GM23248 (cell line): Measurements from ENCODE around the gene TMEM169.

ENCODE experiments used
- EZH2 ChIP-seq: fragments of 200-600 bp; sonication (generic); IDR thresholded peaks from 2 replicates; pipeline ENCODE4 v1.6.1; 2018; ENCODE audit warnings: antibody characterized with exemption, mild to moderate bottlenecking; ENCODE audit not compliant: insufficient read depth, poor library complexity, severe bottlenecking
- EZH2phosphoT487 ChIP-seq: fragments of 200-600 bp; sonication (generic); IDR thresholded peaks from 2 replicates; pipeline ENCODE4 v1.6.1; 2018; ENCODE audit warnings: antibody characterized with exemption, moderate library complexity, mild to moderate bottlenecking, low read depth; ENCODE audit not compliant: insufficient read depth

DNA sequence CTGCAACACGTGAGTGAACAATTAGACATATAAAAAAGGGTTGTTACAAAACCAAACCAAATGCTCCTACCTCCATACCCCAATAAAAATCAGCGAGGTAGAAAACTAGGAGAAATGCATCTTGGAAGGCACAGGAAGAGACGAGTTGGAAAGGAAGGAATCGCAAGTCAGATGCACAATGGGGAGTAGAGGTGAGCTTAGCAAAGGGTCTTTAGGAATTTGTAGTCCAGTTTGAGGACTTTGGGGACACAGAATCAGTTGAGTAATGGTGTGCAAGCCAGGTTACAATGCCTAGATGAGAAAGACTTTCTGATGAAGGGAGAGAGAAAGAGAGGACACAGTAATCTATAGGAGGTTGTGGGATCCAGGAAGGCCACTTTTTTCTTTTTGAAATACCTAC, 63.1 kb downstream of the TMEM169 start:
- TF ChIP-seq EZH2 (no peak), EZH2phosphoT487 (no peak)
